MM.1S (cell line): ENCODE measurements around the gene GAS2L2.

Experiments
- DNase-seq: peaks from one replicate; pipeline ENCODE4 v3.0.0-alpha.2; 2015
- H2AFZ ChIP-seq: fragments of 300-600 bp; sonication (generic); 2 replicates; pipeline ENCODE4 v1.6.0; 2016; ENCODE audit warnings: antibody characterized with exemption, low read length
- H3F3A ChIP-seq: fragments of 300-600 bp; sonication (generic); 2 replicates; pipeline ENCODE4 v1.6.1; 2016; ENCODE audit warnings: mild to moderate bottlenecking, antibody characterized with exemption, low read length, moderate library complexity, mixed read lengths; ENCODE audit not compliant: insufficient read depth
- H3K27ac ChIP-seq: fragments of 300-600 bp; sonication (generic); 2 replicates; pipeline ENCODE4 v1.5.1; 2016; ENCODE audit warnings: mild to moderate bottlenecking, low read length
- H3K27me3 ChIP-seq: fragments of 300-600 bp; sonication (generic); replicated peaks from 2 replicates; pipeline ENCODE4 v1.6.0; 2016; ENCODE audit warnings: low read length; ENCODE audit not compliant: insufficient read depth
- H3K36me3 ChIP-seq: fragments of 300-600 bp; sonication (generic); replicated peaks from 2 replicates; pipeline ENCODE4 v1.6.1; 2016; ENCODE audit warnings: mild to moderate bottlenecking, low read length, mixed read lengths; ENCODE audit not compliant: insufficient read depth
- H3K4me1 ChIP-seq: fragments of 300-600 bp; sonication (generic); 2 replicates; pipeline ENCODE4 v1.6.1; 2016; ENCODE audit warnings: low read length, mixed read lengths
- H3K4me2 ChIP-seq: fragments of 300-600 bp; sonication (generic); 2 replicates; pipeline ENCODE4 v1.6.0; 2016; ENCODE audit warnings: low read depth, low read length
- H3K4me3 ChIP-seq: fragments of 300-600 bp; sonication (generic); 2 replicates; pipeline ENCODE4 v1.5.1; 2016; ENCODE audit warnings: low read length, mixed read lengths
- H3K79me2 ChIP-seq: fragments of 300-600 bp; sonication (generic); 2 replicates; pipeline ENCODE4 v1.6.1; 2016; ENCODE audit warnings: mixed run types, low read length, mixed read lengths
- H3K9ac ChIP-seq: fragments of 300-600 bp; sonication (generic); 2 replicates; pipeline ENCODE4 v1.6.1; 2016; ENCODE audit warnings: low read length, mixed read lengths
- H3K9me2 ChIP-seq: fragments of 300-600 bp; sonication (generic); replicated peaks from 2 replicates; pipeline ENCODE4 v1.6.1; 2016; ENCODE audit warnings: mild to moderate bottlenecking, low read length, mixed read lengths; ENCODE audit not compliant: insufficient read depth
- H3K9me3 ChIP-seq: fragments of 300-600 bp; sonication (generic); replicated peaks from 2 replicates; pipeline ENCODE4 v1.6.1; 2016; ENCODE audit warnings: mild to moderate bottlenecking, low read length, mixed read lengths; ENCODE audit not compliant: insufficient read depth
- H4K20me1 ChIP-seq: fragments of 300-600 bp; sonication (generic); 2 replicates; pipeline ENCODE4 v1.6.1; 2016; ENCODE audit warnings: mild to moderate bottlenecking, low read length, moderate library complexity, mixed read lengths; ENCODE audit not compliant: insufficient read depth
- CTCF ChIP-seq: fragments of 300-600 bp; sonication (generic); IDR thresholded peaks from 2 replicates; pipeline ENCODE4 v1.5.1; 2016; ENCODE audit warnings: antibody characterized with exemption, low read length, mixed read lengths
- EZH2 ChIP-seq: fragments of 300-600 bp; sonication (generic); optimal IDR thresholded peaks from 2 replicates; pipeline ENCODE3; 2017; ENCODE audit warnings: low read depth, mild to moderate bottlenecking, antibody characterized with exemption, low read length, mixed read lengths
- EZH2phosphoT487 ChIP-seq: fragments of 300-600 bp; sonication (generic); IDR thresholded peaks from 2 replicates; pipeline ENCODE4 v1.6.1; 2018; ENCODE audit warnings: antibody characterized with exemption, low read length

GAS2L2 gene

DNA sequence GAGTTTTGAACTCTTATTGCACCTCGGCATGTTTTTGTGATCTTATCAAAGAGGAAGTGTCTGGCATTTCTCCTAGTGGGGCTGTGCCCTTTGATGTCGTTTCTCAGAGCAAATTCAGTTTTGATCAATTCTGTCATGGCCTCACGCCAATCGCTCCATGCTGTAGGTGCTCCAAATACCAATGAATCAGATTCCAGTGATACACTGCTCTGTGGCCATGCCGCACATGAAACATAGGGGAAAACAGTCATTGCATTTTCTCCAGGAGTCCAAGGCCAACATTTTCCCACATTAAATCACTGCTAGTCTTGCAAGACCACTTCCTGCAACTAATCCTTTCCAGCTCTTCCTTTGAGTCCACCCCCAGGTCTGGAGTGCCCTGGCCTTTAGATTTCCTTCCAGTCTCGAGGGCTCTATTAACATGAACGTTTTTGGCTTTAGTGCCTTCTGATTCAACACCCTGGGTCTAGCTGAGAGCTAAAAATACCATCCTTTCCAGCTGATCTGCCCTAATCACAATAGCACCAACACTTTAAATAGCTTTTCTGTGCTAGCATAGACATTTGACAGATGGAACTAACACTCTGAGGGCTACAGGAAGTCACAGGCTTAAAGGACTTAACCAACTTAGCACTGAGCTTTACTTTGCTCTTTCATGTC lies 39.8 kb downstream of the GAS2L2 start:
- peak overlapping the region; percentile 5; the same call in 1 of the 2 replicates for H3K27ac ChIP-seq
- H3K9ac ChIP-seq: no peak overlapping the region
- H3K36me3 ChIP-seq: no peaks in the 10 kb centered on the region

GRCh38 chr17:35710950-35711349 lies 42.1 kb downstream of the GAS2L2 start:
- no peaks in the 10 kb centered on the region for H3K27me3 ChIP-seq
- H3K9me2 ChIP-seq: no peaks in the 10 kb centered on the region
- no peaks in the 10 kb centered on the region for H3K79me2 ChIP-seq
- no peak overlapping the region for H3K9ac ChIP-seq
- H2AFZ ChIP-seq: no peak overlapping the region
- H3K4me3 ChIP-seq: no peak overlapping the region
- H3K27ac ChIP-seq: no peak overlapping the region
- TF ChIP-seq EZH2 (no peak), EZH2phosphoT487 (no peak), CTCF (no peak)
- H3K9me3 ChIP-seq: no peaks in the 10 kb centered on the region
- H4K20me1 ChIP-seq: no peaks in the 10 kb centered on the region
- H3K4me2 ChIP-seq: no peak overlapping the region
- DNase-seq: no peak
- peaks cover 37% of the 10 kb centered on the region for H3K4me1 ChIP-seq
- H3F3A ChIP-seq: peaks cover 10% of the 10 kb centered on the region
- H3K36me3 ChIP-seq: no peaks in the 10 kb centered on the region

More for the DNA sequence above, 39.8 kb downstream of the GAS2L2 start:
- peak overlapping the region; percentile 50 for H3K4me2 ChIP-seq
- no peak for TF ChIP-seq EZH2phosphoT487
- no peak for TF ChIP-seq EZH2
- no peak for TF ChIP-seq CTCF
- H3F3A ChIP-seq: peaks cover 10% of the 10 kb centered on the region
- H3K9me2 ChIP-seq: no peaks in the 10 kb centered on the region
- H4K20me1 ChIP-seq: no peaks in the 10 kb centered on the region
- H3K27me3 ChIP-seq: no peaks in the 10 kb centered on the region
- DNase-seq: peak; percentile 53
- H2AFZ ChIP-seq: no peak overlapping the region
- H3K79me2 ChIP-seq: no peaks in the 10 kb centered on the region
- peaks cover 31% of the 10 kb centered on the region for H3K4me1 ChIP-seq
- H3K9me3 ChIP-seq: no peaks in the 10 kb centered on the region
- no peak overlapping the region for H3K4me3 ChIP-seq

GRCh38 chr17:35709874-35710273 lies 43.2 kb downstream of the GAS2L2 start:
- H3K4me1 ChIP-seq: peaks cover 37% of the 10 kb centered on the region
- no peaks in the 10 kb centered on the region for H3K36me3 ChIP-seq
- H3K4me3 ChIP-seq: no peak overlapping the region
- H3K9ac ChIP-seq: no peak overlapping the region
- H3K27me3 ChIP-seq: no peaks in the 10 kb centered on the region
- H3K27ac ChIP-seq: no peak overlapping the region
- H3K9me3 ChIP-seq: no peaks in the 10 kb centered on the region
- TF ChIP-seq CTCF (no peak), EZH2phosphoT487 (no peak), EZH2 (no peak)
- no peaks in the 10 kb centered on the region for H3K79me2 ChIP-seq
- H3F3A ChIP-seq: peaks cover 10% of the 10 kb centered on the region
- no peak for DNase-seq
- H3K4me2 ChIP-seq: no peak overlapping the region
- no peaks in the 10 kb centered on the region for H3K9me2 ChIP-seq
- no peaks in the 10 kb centered on the region for H4K20me1 ChIP-seq
- no peak overlapping the region for H2AFZ ChIP-seq
